ENCODE results near the gene ODAD4.

ODAD4 gene

GRCh38 chr17:41919840-41920579 lies 10.4 kb upstream of the ODAD4 start:
- TF ChIP-seq CEBPB (IDR thresholded peaks at IDR 0.05) (peak; percentile 83), FOXM1 (IDR thresholded peaks at IDR 0.05; ENCODE audit: borderline replicate concordance, low read depth) (no peak)

- TF ChIP-seq TEAD4 (IDR thresholded peaks at IDR 0.05), result no peak
- TF ChIP-seq EP300 (IDR thresholded peaks at IDR 0.05; ENCODE audit: borderline replicate concordance), result no peak
- TF ChIP-seq TCF12 (IDR thresholded peaks at IDR 0.05; ENCODE audit: low read depth), result no peak
- no peak for TF ChIP-seq RAD21 (IDR thresholded peaks at IDR 0.05; ENCODE audit: low read depth)
- TF ChIP-seq CREB1 (IDR thresholded peaks at IDR 0.05; ENCODE audit: low read depth), result no peak
- TF ChIP-seq YY1 (IDR thresholded peaks at IDR 0.05; ENCODE audit: low read depth), result no peak
- no peak for TF ChIP-seq EGR1 (IDR thresholded peaks at IDR 0.05)
- no peak for TF ChIP-seq ZBTB7A (IDR thresholded peaks at IDR 0.05; ENCODE audit: low read depth)
- no peak for TF ChIP-seq CEBPB (IDR thresholded peaks at IDR 0.05)
- TF ChIP-seq REST (IDR thresholded peaks at IDR 0.05; ENCODE audit: low read depth), result no peak
- TF ChIP-seq TAF1 (IDR thresholded peaks at IDR 0.05; ENCODE audit: low read depth), result no peak
Observed at GRCh38 chr17:41920580-41920955, 9.8 kb upstream of the ODAD4 start.

GRCh38 chr17:41925991-41926590 lies 4.3 kb upstream of the ODAD4 start:
- TF ChIP-seq ZBTB7A (IDR thresholded peaks at IDR 0.05; ENCODE audit: low read depth) (no peak), CREB1 (IDR thresholded peaks at IDR 0.05; ENCODE audit: low read depth) (no peak), CEBPB (IDR thresholded peaks at IDR 0.05) (no peak), EGR1 (IDR thresholded peaks at IDR 0.05) (no peak), EP300 (IDR thresholded peaks at IDR 0.05; ENCODE audit: borderline replicate concordance) (no peak)

- no peak for TF ChIP-seq TEAD4 (IDR thresholded peaks at IDR 0.05)
- TF ChIP-seq USF1 (IDR thresholded peaks at IDR 0.05), result no peak
- TF ChIP-seq FOXM1 (IDR thresholded peaks at IDR 0.05; ENCODE audit: borderline replicate concordance, low read depth), result no peak
- no peak for TF ChIP-seq CEBPB (IDR thresholded peaks at IDR 0.05)
- TF ChIP-seq TCF12 (IDR thresholded peaks at IDR 0.05; ENCODE audit: low read depth), result no peak
- TF ChIP-seq TAF1 (IDR thresholded peaks at IDR 0.05; ENCODE audit: low read depth), result no peak
- no peak for TF ChIP-seq YY1 (IDR thresholded peaks at IDR 0.05; ENCODE audit: low read depth)
- no peak for TF ChIP-seq EGR1 (IDR thresholded peaks at IDR 0.05)
- TF ChIP-seq NFIC (IDR thresholded peaks at IDR 0.05), result no peak
Observed at GRCh38 chr17:41928693-41929251, 1.6 kb upstream of the ODAD4 start.

GRCh38 chr17:41932816-41933389 lies 2.5 kb downstream of the ODAD4 start:
- TF ChIP-seq YY1 (IDR thresholded peaks at IDR 0.05; ENCODE audit: low read depth) (no peak), EP300 (IDR thresholded peaks at IDR 0.05; ENCODE audit: borderline replicate concordance) (no peak), RAD21 (IDR thresholded peaks at IDR 0.05; ENCODE audit: low read depth) (no peak), CREB1 (IDR thresholded peaks at IDR 0.05; ENCODE audit: low read depth) (no peak), ZBTB7A (IDR thresholded peaks at IDR 0.05; ENCODE audit: low read depth) (no peak), EGR1 (IDR thresholded peaks at IDR 0.05) (no peak), TEAD4 (IDR thresholded peaks at IDR 0.05) (no peak), MAX (IDR thresholded peaks at IDR 0.05) (no peak), CEBPB (IDR thresholded peaks at IDR 0.05) (no peak), TAF1 (IDR thresholded peaks at IDR 0.05; ENCODE audit: low read depth) (no peak), NFIC (IDR thresholded peaks at IDR 0.05) (no peak), TCF12 (IDR thresholded peaks at IDR 0.05; ENCODE audit: low read depth) (no peak), REST (IDR thresholded peaks at IDR 0.05; ENCODE audit: low read depth) (no peak), FOXM1 (IDR thresholded peaks at IDR 0.05; ENCODE audit: borderline replicate concordance, low read depth) (no peak), USF1 (IDR thresholded peaks at IDR 0.05) (no peak)

- TF ChIP-seq TCF12 (IDR thresholded peaks at IDR 0.05; ENCODE audit: low read depth), result no peak
Observed at GRCh38 chr17:41935641-41936040, 5.2 kb downstream of the ODAD4 start.
